GM12891 (cell line): ENCODE data around the gene CACNG5.

Experiments used
- PAX5 ChIP-seq: IDR thresholded peaks from 2 replicates; pipeline ENCODE4 v1.6.1; 2011; ENCODE audit warnings: low read length, moderate library complexity, mild to moderate bottlenecking; ENCODE audit not compliant: insufficient read depth, severe bottlenecking
- POLR2A ChIP-seq: IDR thresholded peaks from 2 replicates; pipeline ENCODE4 v1.6.1; 2011; ENCODE audit warnings: low read depth, low read length, control low read depth
- POLR2AphosphoS5 ChIP-seq: IDR thresholded peaks from 2 replicates; pipeline ENCODE4 v1.6.1; 2011; ENCODE audit warnings: low read depth, low read length, control low read depth
- POU2F2 ChIP-seq: IDR thresholded peaks from 2 replicates; pipeline ENCODE4 v1.6.1; 2011; ENCODE audit warnings: low read depth, mild to moderate bottlenecking, control low read depth, low read length, moderate library complexity
- SPI1 ChIP-seq: IDR thresholded peaks from 2 replicates; pipeline ENCODE4 v1.6.1; 2011; ENCODE audit warnings: low read depth, low read length, control low read depth
- TAF1 ChIP-seq: IDR thresholded peaks from 2 replicates; pipeline ENCODE4 v1.6.1; 2011; ENCODE audit warnings: low read depth, low read length, control low read depth

GRCh38 chr17:66915792-66916191 lies 80.9 kb downstream of the CACNG5 start:
- TF ChIP-seq POLR2A, result no peak
- TF ChIP-seq POLR2AphosphoS5, result no peak
- TF ChIP-seq TAF1, result no peak
- TF ChIP-seq PAX5, result no peak
- TF ChIP-seq SPI1, result no peak
- no peak for TF ChIP-seq POU2F2
